LNCaP clone FGC (cell line): ENCODE data around the gene PCDHA10.
"Not testable (repeated sequence)": the region's sequence is repeated elsewhere in the genome, so short reads cannot be mapped to it uniquely, and the experiment has no call there.

Source experiments
- DNase-seq: peaks from one replicate; pipeline ENCODE4 v3.0.0-alpha.2; 2011; ENCODE audit warnings: low read depth
- H3K4me3 ChIP-seq: 2 replicates; pipeline ENCODE4 v1.5.1; 2011; ENCODE audit warnings: mild to moderate bottlenecking, low read depth, low read length, control low read depth
- CTCF ChIP-seq: IDR thresholded peaks from 2 replicates; pipeline ENCODE4 v1.5.1; 2012; ENCODE audit warnings: mild to moderate bottlenecking; ENCODE audit not compliant: control insufficient read depth, insufficient read depth; ENCODE audit errors: extremely low read depth

The PCDHA10 gene, protein sequence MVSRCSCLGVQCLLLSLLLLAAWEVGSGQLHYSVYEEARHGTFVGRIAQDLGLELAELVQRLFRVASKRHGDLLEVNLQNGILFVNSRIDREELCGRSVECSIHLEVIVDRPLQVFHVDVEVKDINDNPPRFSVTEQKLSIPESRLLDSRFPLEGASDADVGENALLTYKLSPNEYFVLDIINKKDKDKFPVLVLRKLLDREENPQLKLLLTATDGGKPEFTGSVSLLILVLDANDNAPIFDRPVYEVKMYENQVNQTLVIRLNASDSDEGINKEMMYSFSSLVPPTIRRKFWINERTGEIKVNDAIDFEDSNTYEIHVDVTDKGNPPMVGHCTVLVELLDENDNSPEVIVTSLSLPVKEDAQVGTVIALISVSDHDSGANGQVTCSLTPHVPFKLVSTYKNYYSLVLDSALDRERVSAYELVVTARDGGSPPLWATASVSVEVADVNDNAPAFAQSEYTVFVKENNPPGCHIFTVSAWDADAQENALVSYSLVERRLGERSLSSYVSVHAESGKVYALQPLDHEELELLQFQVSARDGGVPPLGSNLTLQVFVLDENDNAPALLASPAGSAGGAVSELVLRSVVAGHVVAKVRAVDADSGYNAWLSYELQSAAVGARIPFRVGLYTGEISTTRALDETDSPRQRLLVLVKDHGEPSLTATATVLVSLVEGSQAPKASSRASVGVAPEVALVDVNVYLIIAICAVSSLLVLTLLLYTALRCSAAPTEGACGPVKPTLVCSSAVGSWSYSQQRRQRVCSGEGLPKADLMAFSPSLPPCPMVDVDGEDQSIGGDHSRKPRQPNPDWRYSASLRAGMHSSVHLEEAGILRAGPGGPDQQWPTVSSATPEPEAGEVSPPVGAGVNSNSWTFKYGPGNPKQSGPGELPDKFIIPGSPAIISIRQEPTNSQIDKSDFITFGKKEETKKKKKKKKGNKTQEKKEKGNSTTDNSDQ

GRCh38 chr5:140855772-140856674 is at the start of gene PCDHA10:
Gene PCDHA10 (plus strand): TSS chr5:140855897. CDS start chr5:140856049, 152 bp downstream.
- 0 out of 2 replicates have a peak, but pooled peaks have one; percentile 27 for TF ChIP-seq CTCF
- no peak for DNase-seq
- H3K4me3 ChIP-seq = no peak within 1 kb of the TSS

DNA sequence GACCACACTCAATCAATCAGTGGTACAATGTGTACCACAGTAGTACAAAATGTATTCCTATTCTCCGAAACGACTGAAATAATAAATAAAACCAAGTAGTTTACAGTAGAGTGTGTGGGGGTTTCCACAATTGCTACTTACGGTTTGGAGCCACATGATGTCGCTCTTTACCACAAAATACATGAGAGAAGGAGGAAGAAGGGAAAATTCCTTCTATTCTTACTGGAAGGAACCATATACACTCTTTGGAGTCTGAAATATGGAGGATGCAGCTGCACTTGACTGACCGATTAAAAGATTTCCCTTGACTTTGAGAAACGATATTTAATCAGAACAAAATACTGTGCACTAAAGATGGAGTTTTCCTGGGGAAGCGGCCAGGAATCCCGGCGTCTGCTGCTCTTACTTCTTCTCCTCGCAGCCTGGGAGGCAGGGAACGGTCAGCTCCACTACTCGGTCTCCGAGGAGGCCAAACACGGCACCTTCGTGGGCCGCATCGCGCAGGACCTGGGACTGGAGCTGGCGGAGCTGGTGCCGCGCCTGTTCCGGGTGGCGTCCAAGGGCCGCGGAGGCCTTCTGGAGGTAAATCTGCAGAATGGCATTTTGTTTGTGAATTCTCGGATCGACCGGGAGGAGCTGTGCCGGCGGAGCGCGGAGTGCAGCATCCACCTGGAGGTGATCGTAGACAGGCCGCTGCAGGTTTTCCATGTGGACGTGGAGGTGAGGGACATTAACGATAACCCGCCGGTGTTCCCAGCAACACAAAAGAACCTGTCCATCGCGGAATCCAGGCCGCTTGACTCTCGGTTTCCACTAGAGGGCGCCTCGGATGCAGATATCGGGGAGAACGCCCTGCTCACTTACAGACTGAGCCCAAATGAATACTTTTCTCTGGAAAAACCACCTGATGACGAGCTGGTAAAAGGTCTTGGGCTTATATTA is 48.6 kb upstream of the PCDHA10 start, which contains the start of gene PCDHA4:
TSS of gene PCDHA4 (plus strand) at position 235 of the 942 bp plus-strand sequence.
- H3K4me3 ChIP-seq = no peak within 1 kb of the TSS
- no peak for DNase-seq
- peak; percentile 57 for TF ChIP-seq CTCF

DNA sequence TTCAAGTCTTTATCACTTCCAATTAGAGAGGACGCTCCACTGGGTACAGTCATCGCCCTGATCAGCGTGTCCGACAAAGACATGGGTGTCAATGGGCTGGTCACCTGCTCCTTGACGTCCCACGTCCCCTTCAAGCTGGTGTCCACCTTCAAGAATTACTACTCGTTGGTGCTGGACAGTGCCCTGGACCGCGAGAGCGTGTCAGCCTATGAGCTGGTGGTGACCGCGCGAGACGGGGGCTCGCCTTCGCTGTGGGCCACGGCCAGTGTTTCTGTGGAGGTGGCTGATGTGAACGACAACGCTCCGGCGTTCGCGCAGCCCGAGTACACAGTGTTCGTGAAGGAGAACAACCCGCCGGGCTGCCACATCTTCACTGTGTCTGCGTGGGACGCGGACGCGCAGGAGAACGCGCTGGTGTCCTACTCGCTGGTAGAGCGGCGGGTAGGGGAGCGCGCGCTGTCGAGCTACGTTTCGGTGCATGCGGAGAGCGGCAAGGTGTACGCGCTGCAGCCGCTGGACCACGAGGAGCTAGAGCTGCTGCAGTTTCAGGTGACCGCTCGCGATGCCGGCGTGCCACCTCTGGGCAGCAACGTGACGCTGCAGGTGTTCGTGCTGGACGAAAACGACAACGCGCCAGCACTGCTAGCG is 47.3 kb upstream of the PCDHA10 start:
- not testable (repeated sequence) for H3K4me3 ChIP-seq, DNase-seq

DNA sequence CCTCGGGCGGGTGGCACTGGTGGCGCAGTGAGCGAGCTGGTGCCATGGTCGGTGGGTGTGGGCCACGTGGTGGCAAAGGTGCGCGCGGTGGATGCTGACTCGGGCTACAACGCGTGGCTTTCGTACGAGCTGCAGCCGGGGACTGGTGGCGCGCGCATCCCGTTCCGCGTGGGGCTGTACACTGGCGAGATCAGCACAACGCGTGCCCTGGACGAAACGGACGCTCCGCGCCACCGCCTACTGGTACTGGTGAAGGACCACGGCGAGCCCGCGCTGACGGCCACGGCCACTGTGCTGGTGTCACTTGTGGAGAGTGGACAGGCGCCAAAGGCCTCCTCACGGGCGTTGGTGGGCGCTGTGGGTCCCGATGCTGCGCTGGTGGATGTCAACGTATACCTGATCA is 46.8 kb upstream of the PCDHA10 start:
- TF ChIP-seq CTCF = no peak
- no peak for DNase-seq
- H3K4me3 ChIP-seq = no peak overlapping the region

DNA sequence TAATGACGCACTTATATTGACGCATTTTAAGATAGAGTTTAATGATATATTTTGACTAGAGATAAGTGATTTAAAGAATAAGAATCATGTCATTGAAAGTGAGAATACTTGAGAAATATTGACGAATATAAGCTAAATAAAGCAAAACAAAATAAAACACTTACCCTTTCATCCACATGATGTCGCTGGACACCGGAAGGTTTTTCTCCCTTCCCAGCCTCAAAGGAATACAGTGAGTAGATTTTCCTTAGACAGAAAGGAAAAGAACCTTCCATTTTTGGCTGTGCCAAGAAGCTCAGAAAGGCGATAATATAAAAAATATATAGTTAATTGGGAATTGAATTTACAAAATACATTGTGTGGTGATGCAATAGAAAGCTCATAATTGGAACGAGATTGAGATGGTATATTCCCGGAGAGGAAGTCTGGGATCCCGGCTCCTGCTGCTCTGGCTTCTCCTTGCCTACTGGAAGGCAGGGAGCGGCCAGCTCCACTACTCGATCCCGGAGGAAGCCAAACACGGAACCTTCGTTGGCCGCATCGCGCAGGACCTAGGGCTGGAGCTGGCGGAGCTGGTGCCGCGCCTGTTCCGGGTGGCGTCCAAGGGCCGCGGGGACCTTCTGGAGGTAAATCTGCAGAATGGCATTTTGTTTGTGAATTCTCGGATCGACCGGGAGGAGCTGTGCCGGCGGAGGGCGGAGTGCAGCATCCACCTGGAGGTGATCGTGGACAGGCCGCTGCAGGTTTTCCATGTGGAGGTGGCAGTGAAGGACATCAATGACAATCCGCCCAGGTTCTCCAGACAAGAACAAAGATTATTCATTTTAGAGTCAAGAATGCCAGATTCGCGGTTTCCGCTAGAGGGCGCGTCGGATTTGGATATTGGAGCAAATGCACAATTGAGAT is 34.1 kb upstream of the PCDHA10 start, which contains the start of gene PCDHA5:
TSS of gene PCDHA5 (plus strand) at position 239 of the 906 bp plus-strand sequence.
- DNase-seq = no peak
- no peak within 1 kb of the TSS for H3K4me3 ChIP-seq
- peak; percentile 69 for TF ChIP-seq CTCF
